ENCODE data around the gene NTRK3.

DNA sequence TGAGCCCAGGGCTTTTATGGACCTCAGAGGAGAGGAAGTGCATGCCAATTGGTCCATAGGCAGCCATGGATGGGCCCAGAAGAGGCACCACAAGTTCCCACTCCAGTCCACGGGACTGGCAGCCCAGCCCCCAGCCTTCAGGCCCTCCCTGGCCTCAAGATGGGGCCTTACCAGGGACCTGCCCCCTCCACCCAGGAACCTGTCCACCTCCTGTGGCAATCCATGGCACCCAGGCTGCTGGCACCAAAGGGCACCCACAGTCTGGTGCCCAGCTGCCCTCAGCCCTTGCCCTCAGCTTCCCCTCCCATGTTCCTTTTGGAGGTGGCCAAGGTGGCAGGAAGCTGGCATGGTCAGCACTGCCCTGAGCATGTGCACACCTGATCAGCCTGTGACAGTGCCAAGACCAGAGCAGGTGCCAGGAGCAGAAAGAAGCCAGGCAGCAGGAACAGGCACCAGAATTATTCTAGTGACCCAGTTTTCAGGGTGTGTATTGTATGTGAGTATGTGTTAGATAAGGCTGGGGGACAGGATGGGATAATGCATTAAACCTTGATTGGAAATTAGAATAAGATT lies 415.0 kb downstream of the NTRK3 start:
- TF ChIP-seq, protein P1, sequence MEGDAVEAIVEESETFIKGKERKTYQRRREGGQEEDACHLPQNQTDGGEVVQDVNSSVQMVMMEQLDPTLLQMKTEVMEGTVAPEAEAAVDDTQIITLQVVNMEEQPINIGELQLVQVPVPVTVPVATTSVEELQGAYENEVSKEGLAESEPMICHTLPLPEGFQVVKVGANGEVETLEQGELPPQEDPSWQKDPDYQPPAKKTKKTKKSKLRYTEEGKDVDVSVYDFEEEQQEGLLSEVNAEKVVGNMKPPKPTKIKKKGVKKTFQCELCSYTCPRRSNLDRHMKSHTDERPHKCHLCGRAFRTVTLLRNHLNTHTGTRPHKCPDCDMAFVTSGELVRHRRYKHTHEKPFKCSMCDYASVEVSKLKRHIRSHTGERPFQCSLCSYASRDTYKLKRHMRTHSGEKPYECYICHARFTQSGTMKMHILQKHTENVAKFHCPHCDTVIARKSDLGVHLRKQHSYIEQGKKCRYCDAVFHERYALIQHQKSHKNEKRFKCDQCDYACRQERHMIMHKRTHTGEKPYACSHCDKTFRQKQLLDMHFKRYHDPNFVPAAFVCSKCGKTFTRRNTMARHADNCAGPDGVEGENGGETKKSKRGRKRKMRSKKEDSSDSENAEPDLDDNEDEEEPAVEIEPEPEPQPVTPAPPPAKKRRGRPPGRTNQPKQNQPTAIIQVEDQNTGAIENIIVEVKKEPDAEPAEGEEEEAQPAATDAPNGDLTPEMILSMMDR (IDR thresholded peaks at IDR 0.05; ENCODE audit: control extremely low read depth in 1 of 3, insufficient read depth in 1 of 3, low read depth in 1 of 3, low read length in 3 of 3) = no peak
- TF ChIP-seq EP300 (IDR thresholded peaks at IDR 0.05; ENCODE audit: borderline replicate concordance in 1 of 2, low read depth in 2 of 2, low read length in 2 of 2) = no peak
- TF ChIP-seq CHD2 (IDR thresholded peaks at IDR 0.05; ENCODE audit: low read length) = no peak
- TF ChIP-seq PHF8 (conservative IDR thresholded peaks at IDR 0.05; ENCODE audit: low read depth, low read length) = no peak
- no peak for TF ChIP-seq BCL11A (IDR thresholded peaks at IDR 0.05; ENCODE audit: low read depth in 2 of 2, low read length in 2 of 2)
- TF ChIP-seq JUND (IDR thresholded peaks at IDR 0.05; ENCODE audit: low read length) = no peak
- TF ChIP-seq MAFK (IDR thresholded peaks at IDR 0.05; ENCODE audit: low read depth, low read length) = no peak
- no peak for TF ChIP-seq POLR2A (IDR thresholded peaks at IDR 0.05; ENCODE audit: control extremely low read depth in 1 of 2, low read depth in 2 of 2, low read length in 2 of 2)
- no peak for TF ChIP-seq POLR2AphosphoS5 (IDR thresholded peaks at IDR 0.05; ENCODE audit: low read depth, low read length)
- no peak for TF ChIP-seq TAF1 (IDR thresholded peaks at IDR 0.05; ENCODE audit: low read depth, low read length)
- no peak for TF ChIP-seq BACH1 (IDR thresholded peaks at IDR 0.05; ENCODE audit: low read length)
- no peak for TF ChIP-seq ATF2 (IDR thresholded peaks at IDR 0.05; ENCODE audit: low read length)
- no peak for TF ChIP-seq SIN3A (conservative IDR thresholded peaks at IDR 0.05 in 1 of 2, IDR thresholded peaks at IDR 0.05 in 1 of 2; ENCODE audit: low read depth in 1 of 2, low read length in 2 of 2)
- TF ChIP-seq SRF (IDR thresholded peaks at IDR 0.05; ENCODE audit: low read depth, low read length) = no peak
